Activated CD4-positive, alpha-beta T cell treated with anti-CD3 and anti-CD28 coated beads for 36 hours (primary cell): ENCODE data around the gene ZBTB7B. TPM values are rescaled to one million over a fixed set of nuclear protein-coding genes. Genes with fewer than 3 reads are reported as not detected.

Source experiments
- ATAC-seq: fragments of 200-7000 bp; cut with Tn5 transposase; one replicate; pipeline ENCODE4 v1.10.0; 2021; ENCODE audit warnings: mild to moderate bottlenecking, moderate library complexity
- CTCF ChIA-PET: fragments of 350-600 bp; sonication (Branson Sonifier 250); formaldehyde crosslinking; loops from one replicate; lab custom pipeline; 2021; ENCODE audit warnings: antibody characterized with exemption; lab: Charles Lee
- POLR2A ChIA-PET: fragments of 350-600 bp; sonication (Branson Sonifier 250); formaldehyde crosslinking; loops from one replicate; lab custom pipeline; 2021; ENCODE audit warnings: antibody characterized with exemption, inconsistent platforms; lab: Charles Lee
- DNase-seq: peaks from one replicate; pipeline ENCODE4 v3.0.0-alpha.2; 2020
- H3K27ac Mint-ChIP-seq: one replicate; pipeline ENCODE4 v1.8.0; 2021; ENCODE audit warnings: mixed read lengths
- H3K27me3 Mint-ChIP-seq: one replicate; pipeline ENCODE4 v1.8.0; 2021; ENCODE audit warnings: mixed read lengths
- H3K36me3 Mint-ChIP-seq: one replicate; pipeline ENCODE4 v1.8.0; 2021; ENCODE audit warnings: low read depth, mixed read lengths
- H3K4me1 Mint-ChIP-seq: one replicate; pipeline ENCODE4 v1.8.0; 2021; ENCODE audit warnings: mixed read lengths
- H3K4me3 Mint-ChIP-seq: one replicate; pipeline ENCODE4 v1.8.0; 2021; ENCODE audit warnings: mild to moderate bottlenecking, moderate library complexity, mixed read lengths
- H3K9me3 Mint-ChIP-seq: one replicate; pipeline ENCODE4 v1.8.0; 2021; ENCODE audit warnings: low read depth, mixed read lengths
- intact Hi-C, 2 experiments: fragments of 100-400 bp; cut with DNase I in 1 of 2; cut with micrococcal nuclease in 1 of 2; formaldehyde crosslinking; loops; one replicate each; pipeline versions ENCODE4 v1.14.2 to v1.15.1; 2022 to 2024; cut with DNase I, micrococcal nuclease
- total RNA-seq, 2 experiments: library from RNA; stranded (reverse); gene quantifications; one replicate each; pipeline ENCODE4 v1.2.3, GENCODE V29; 2021

ZBTB7B gene
- total RNA-seq, 2 experiments from 2014 or later, result 94.0 to 105 TPM

DNA sequence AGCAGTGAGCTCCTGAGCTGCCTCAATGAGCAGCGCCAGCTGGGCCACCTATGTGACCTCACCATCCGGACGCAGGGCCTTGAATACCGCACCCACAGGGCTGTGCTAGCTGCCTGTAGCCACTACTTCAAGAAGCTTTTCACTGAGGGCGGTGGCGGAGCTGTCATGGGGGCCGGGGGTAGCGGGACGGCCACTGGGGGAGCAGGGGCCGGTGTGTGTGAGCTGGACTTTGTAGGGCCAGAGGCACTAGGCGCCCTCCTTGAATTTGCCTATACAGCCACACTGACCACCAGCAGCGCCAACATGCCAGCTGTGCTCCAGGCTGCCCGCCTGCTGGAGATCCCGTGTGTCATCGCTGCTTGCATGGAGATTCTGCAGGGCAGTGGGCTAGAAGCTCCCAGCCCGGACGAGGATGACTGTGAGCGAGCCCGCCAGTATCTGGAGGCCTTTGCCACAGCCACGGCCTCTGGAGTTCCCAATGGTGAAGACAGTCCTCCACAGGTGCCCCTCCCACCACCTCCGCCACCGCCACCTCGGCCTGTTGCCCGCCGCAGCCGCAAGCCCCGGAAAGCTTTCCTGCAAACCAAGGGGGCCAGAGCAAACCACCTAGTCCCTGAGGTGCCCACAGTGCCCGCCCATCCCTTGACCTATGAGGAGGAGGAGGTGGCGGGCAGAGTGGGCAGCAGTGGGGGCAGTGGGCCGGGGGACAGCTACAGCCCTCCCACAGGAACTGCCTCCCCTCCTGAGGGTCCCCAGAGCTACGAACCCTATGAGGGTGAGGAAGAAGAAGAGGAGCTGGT lies 12.3 kb downstream of the ZBTB7B start:
- Mint-ChIP-seq H3K4me1 (peaks cover 76% of the 10 kb centered on the region), H3K36me3 (peaks cover 64% of the 10 kb centered on the region), H3K4me3 (no peak overlapping the region), H3K27me3 (no peaks in the 10 kb centered on the region), H3K27ac (no peak overlapping the region), H3K9me3 (no peaks in the 10 kb centered on the region)
- no peak for ATAC-seq
- intact Hi-C loops, result loop anchor here in 1 of 2 experiments (5.0 kb wide), 1 partner anchor 37 kb away; the partner anchor contains the start of gene ADAM15
- POLR2A ChIA-PET, result interaction anchor here (0.8 to 1.0 kb wide), 2 partner anchors 11 to 179 kb away, joined by 3 read pairs; no protein-coding TSS in a partner anchor
- DNase-seq, result no peak
- CTCF ChIA-PET, result interaction anchor here (0.8 to 6.1 kb wide), 11 partner anchors 8 to 680 kb away, joined by 3 to 86 read pairs (median 4); partner anchors contain the start of genes ADAM15, FLAD1, PBXIP1 and ZBTB7B

DNA sequence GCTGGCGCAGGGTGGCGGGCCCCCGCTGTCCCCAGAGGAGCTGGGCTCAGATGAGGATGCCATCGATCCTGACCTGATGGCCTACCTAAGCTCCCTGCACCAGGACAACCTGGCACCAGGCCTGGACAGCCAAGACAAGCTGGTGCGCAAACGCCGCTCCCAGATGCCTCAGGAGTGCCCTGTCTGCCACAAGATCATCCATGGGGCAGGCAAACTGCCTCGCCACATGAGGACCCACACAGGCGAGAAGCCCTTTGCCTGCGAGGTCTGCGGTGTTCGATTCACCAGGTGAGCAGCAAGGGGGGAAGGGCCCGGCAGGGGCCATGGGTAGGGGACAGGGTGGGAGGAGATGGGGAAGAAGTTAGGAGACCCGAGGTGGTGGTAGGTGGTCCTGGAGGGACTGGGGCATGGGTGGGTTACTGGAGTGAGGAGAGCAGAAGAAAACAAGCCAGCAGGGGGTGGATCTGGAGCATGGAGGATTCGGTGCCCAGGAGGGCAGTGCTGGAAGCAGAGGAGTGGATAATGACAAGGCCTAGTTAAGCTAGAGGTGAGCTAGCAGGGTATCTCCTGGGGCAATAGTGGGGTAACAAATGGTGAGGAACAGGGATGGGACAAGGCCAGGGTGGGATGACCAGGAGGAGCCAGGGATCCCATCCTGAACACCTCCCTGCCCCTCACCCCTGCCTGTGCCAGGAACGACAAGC lies 13.1 kb downstream of the ZBTB7B start:
- POLR2A ChIA-PET, result interaction anchor here (0.8 to 1.6 kb wide), 2 partner anchors 9 to 11 kb away, joined by 3 to 7 read pairs; no protein-coding TSS in a partner anchor
- H3K4me3 Mint-ChIP-seq, result peak overlapping the region; percentile 53
- intact Hi-C loops, result loop anchor here in 1 of 2 experiments (2.0 to 5.0 kb wide), 2 partner anchors 37 to 41 kb away; partner anchors contain the start of genes ADAM15 and CKS1B

DNA sequence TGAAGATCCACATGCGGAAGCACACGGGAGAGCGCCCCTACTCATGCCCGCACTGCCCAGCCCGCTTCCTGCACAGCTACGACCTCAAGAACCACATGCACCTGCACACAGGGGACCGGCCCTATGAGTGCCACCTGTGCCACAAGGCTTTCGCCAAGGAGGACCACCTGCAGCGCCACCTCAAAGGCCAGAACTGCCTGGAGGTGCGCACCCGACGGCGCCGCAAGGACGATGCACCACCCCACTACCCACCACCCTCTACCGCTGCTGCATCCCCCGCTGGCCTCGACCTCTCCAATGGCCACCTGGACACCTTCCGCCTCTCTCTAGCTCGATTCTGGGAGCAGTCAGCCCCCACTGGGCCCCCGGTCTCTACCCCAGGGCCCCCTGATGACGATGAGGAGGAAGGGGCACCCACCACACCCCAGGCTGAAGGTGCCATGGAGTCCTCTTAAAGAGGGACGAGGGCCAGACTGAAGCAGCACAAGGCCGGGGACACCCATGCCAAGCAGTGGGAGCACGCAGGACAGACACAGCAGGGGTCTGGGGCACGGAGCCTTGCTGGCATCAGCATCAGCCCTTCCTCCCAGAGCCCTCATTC lies 13.7 kb downstream of the ZBTB7B start:
- ATAC-seq (no peak), DNase-seq (peak; percentile 53)
- peak overlapping the region; percentile 53 for H3K4me3 Mint-ChIP-seq
- no peaks in the 10 kb centered on the region for H3K9me3 Mint-ChIP-seq
- H3K27ac Mint-ChIP-seq, result peak overlapping the region; percentile 66
- peaks cover 75% of the 10 kb centered on the region for H3K4me1 Mint-ChIP-seq
- H3K36me3 Mint-ChIP-seq, result peaks cover 53% of the 10 kb centered on the region
- intact Hi-C loops, result loop anchor here in 1 of 2 experiments (2.0 to 5.0 kb wide), 2 partner anchors 36 to 42 kb away; partner anchors contain the start of genes ADAM15 and CKS1B
- ChIA-PET CTCF (interaction anchor here (0.7 to 6.1 kb wide), 23 partner anchors 9 to 457 kb away, joined by 3 to 86 read pairs (median 5); partner anchors contain the start of genes ADAM15, FLAD1, PBXIP1 and ZBTB7B), POLR2A (interaction anchor here (0.5 to 1.6 kb wide), 3 partner anchors 10 to 256 kb away, joined by 5 to 10 read pairs (median 7); no protein-coding TSS in a partner anchor)
- no peaks in the 10 kb centered on the region for H3K27me3 Mint-ChIP-seq

More for the DNA sequence above, 13.1 kb downstream of the ZBTB7B start:
- Mint-ChIP-seq H3K27ac (peak overlapping the region; percentile 66), H3K36me3 (peaks cover 58% of the 10 kb centered on the region), H3K9me3 (no peaks in the 10 kb centered on the region), H3K4me1 (peaks cover 79% of the 10 kb centered on the region), H3K27me3 (no peaks in the 10 kb centered on the region)
- CTCF ChIA-PET, result interaction anchor here (0.9 to 6.1 kb wide), 17 partner anchors 8 to 93 kb away, joined by 3 to 86 read pairs (median 4); partner anchors contain the start of genes ADAM15, FLAD1, PBXIP1 and ZBTB7B
- ATAC-seq, result no peak
- DNase-seq, result peak; percentile 34

DNA sequence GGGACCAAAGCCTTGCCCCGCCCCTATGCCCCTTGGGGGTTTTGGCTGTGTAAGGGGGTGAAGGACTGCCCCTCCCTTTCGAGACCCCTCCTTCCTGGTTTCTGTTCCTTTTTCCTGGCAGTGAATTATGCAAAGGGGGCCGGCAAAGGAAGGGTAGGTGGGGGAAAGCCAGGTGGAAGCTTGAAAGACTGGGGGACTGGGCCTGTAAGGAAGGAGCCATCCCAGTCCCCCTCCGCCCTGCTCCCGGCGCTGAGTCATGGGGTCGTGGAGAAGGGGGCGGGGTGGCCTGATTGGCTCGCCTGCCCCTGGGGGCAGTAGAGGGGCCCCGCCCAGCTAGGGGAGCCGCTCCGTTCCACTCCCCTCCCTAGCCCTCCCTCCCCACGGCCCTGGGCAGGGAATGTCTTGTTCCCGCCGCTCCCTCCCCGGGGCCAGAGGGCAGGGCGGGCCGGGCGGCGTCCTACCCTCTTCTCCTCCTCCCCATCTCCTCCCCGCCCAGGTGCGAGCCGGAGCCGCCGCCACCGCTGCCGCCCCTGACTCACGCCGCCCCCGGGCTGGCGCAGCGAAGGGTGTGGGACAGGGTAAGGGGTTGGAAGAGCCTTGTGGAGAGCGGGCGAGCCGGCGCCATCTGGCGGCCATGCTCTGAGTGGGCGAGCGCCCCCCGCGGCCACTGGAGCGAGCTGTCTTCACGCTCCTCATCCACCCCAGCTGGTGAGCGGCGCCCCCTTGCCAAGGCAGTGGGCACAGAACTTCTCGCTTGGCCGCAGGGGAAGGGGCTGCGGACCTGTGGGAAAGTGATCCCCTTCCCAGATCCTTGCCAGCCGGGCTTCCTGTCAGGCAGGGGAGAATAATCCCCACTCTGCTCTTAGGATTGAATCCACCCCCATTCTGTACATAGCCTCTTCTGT lies 14.7 kb downstream of the ZBTB7B start:
- Mint-ChIP-seq H3K36me3 (peaks cover 51% of the 10 kb centered on the region), H3K27me3 (no peaks in the 10 kb centered on the region), H3K9me3 (no peaks in the 10 kb centered on the region), H3K4me3 (peak overlapping the region; percentile 53), H3K4me1 (peaks cover 69% of the 10 kb centered on the region), H3K27ac (peak overlapping the region; percentile 69)
- ATAC-seq (peak; percentile 87), DNase-seq (peak; percentile 97)
- CTCF ChIA-PET, result interaction anchor here (0.5 to 6.1 kb wide), 33 partner anchors 10 to 458 kb away, joined by 3 to 86 read pairs (median 4); partner anchors contain the start of genes ADAM15, DCST1, DCST2 and FLAD1
- POLR2A ChIA-PET, result interaction anchor here (0.5 to 1.6 kb wide), 7 partner anchors 11 to 255 kb away, joined by 3 to 10 read pairs (median 5); partner anchors contain the start of gene FLAD1
- intact Hi-C loops, result loop anchor here (1.0 to 5.0 kb wide), 12 partner anchors 8 to 81 kb away; partner anchors contain the start of genes ADAM15 (in 2 of the 2), CKS1B (in 2 of the 2), PYGO2 (in 2 of the 2) and FLAD1 (in 1 of the 2)

DNA sequence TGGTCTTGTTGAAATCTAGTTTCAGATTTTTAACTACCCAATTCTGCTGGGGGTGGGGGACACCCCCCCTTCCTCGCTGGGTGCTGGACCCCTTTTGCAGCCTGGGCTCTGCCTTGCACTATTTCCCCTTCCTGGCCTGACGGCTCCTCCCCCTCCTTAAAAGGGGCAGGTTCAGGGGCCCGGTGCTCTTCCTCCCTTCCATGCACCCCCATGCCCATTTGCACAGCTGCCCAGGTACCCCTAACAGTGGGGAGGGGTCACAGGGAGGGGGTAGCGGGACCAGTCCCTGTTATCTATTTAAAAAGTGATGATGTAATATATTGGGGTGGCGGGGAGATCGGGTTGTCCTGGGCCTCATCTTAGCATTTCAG lies 15.3 kb downstream of the ZBTB7B start:
- H3K27ac Mint-ChIP-seq, result peak overlapping the region; percentile 69
- no peaks in the 10 kb centered on the region for H3K27me3 Mint-ChIP-seq
- intact Hi-C loops, result loop anchor here (1.0 to 5.0 kb wide), 12 partner anchors 9 to 82 kb away; partner anchors contain the start of genes ADAM15 (in 2 of the 2), CKS1B (in 2 of the 2), PYGO2 (in 2 of the 2) and FLAD1 (in 1 of the 2)
- H3K9me3 Mint-ChIP-seq, result no peaks in the 10 kb centered on the region
- H3K36me3 Mint-ChIP-seq, result peaks cover 44% of the 10 kb centered on the region
- H3K4me1 Mint-ChIP-seq, result peaks cover 63% of the 10 kb centered on the region
- peak overlapping the region; percentile 53 for H3K4me3 Mint-ChIP-seq
- ChIA-PET CTCF (interaction anchor here (0.5 to 6.1 kb wide), 22 partner anchors 10 to 458 kb away, joined by 3 to 86 read pairs (median 4); partner anchors contain the start of genes DCST1, DCST2, FLAD1 and PBXIP1), POLR2A (interaction anchor here (0.6 to 1.0 kb wide), 2 partner anchors 19 to 35 kb away, joined by 3 to 7 read pairs; partner anchors contain the start of gene FLAD1)
- ATAC-seq (peak; percentile 2), DNase-seq (peak; percentile 30)

DNA sequence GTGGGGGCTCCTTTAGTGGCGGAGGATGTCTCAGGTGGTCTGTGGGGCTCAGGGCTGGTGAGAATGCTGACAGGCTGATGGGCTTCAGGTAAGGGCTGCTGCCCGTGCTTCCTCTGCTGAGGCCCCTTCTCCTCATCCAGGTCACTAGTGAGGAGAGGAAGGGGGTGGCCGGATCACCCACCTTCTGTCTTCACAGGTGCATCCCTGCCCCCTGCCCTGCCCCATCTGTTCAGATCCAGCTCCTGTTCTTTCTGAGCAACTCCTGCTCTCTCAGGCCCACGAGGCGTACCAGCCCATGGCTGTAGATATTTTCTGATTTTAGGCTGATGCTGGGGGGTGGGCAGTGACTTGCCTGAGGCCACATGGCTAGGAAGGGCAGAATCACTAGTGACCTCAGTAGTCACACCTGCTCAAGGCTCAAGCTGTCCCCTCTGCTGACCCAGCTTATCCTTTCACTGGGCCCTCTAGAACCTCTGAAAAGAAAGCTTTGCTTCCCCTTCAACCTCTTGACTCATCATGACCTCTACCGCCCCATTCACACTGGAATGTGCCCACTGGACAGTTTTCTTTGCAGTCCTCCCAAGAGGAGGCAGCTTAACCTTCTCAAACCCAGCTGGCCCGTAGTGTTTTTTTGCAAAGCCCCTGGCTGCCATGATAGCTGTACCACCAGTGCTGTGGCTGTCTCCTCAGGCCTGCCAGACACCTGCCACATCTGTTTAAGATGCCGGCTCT lies 16.2 kb downstream of the ZBTB7B start:
- intact Hi-C loops, result loop anchor here in 1 of 2 experiments (5.0 kb wide), 1 partner anchor 34 kb away; the partner anchor contains the start of gene ADAM15
- H3K27me3 Mint-ChIP-seq, result no peaks in the 10 kb centered on the region
- H3K27ac Mint-ChIP-seq, result peak overlapping the region; percentile 47
- ChIA-PET POLR2A (interaction anchor here (0.8 kb wide), 1 partner anchor 389 kb away, joined by 4 read pairs; no protein-coding TSS in a partner anchor), CTCF (interaction anchor here (0.6 to 3.9 kb wide), 12 partner anchors 11 to 459 kb away, joined by 3 to 28 read pairs (median 4); partner anchors contain the start of genes FLAD1, KRTCAP2 and PBXIP1)
- peaks cover 55% of the 10 kb centered on the region for H3K4me1 Mint-ChIP-seq
- H3K4me3 Mint-ChIP-seq, result no peak overlapping the region
- DNase-seq (no peak), ATAC-seq (no peak)
- H3K9me3 Mint-ChIP-seq, result no peaks in the 10 kb centered on the region
- peaks cover 39% of the 10 kb centered on the region for H3K36me3 Mint-ChIP-seq

DNA sequence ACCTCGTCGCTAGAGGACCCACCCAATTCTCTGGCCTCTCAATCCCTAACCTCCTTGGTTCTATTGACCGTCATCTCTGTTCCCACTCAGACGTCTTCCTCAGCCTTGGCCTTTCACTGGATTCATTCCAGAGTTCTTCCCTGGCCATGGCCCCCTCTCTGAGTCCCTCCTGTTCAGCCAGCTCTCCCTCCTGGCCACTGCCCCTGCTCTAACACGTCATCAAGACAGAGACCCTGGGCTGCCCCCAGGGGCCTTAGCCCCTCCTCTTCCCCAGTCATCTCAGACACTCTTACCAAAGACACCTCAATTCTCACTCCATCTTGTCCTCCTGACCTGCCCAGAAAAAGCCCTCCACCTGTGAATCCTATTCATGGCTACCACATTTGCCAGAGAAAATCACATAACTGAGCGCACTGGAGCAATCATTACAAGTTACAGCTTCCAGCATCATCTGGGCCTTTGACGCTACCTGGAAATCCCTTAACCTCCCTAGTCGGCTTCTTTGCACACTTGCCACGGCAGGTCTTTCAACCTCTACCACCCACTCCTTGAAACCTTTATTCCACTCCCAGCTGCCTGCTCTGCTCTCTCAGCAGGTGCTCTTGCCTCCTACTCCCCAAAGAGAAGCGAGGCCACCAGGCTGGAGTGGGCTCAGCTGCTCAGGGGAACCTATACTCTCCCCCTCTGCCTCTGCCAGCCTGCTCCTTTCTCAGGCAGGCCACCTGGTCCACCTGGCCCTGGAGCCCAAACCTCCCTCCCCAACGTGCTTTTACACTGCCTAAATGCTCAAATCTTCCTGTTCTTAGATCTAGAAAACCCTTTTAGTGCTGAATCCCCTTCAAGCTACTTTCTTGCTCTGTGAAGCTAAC lies 17.0 kb downstream of the ZBTB7B start:
- H3K27ac Mint-ChIP-seq, result peak overlapping the region; percentile 58
- peaks cover 49% of the 10 kb centered on the region for H3K4me1 Mint-ChIP-seq
- CTCF ChIA-PET, result interaction anchor here (0.6 to 1.8 kb wide), 18 partner anchors 11 to 460 kb away, joined by 3 to 9 read pairs (median 4); partner anchors contain the start of genes EFNA4 and KRTCAP2
- no peaks in the 10 kb centered on the region for H3K27me3 Mint-ChIP-seq
- no peak for ATAC-seq
- peaks cover 33% of the 10 kb centered on the region for H3K36me3 Mint-ChIP-seq
- H3K9me3 Mint-ChIP-seq, result no peaks in the 10 kb centered on the region
- POLR2A ChIA-PET, result interaction anchor here (0.8 kb wide), 1 partner anchor 390 kb away, joined by 4 read pairs; no protein-coding TSS in a partner anchor
- H3K4me3 Mint-ChIP-seq, result no peak overlapping the region
- intact Hi-C loops, result loop anchor here in 1 of 2 experiments (5.0 kb wide), 1 partner anchor 33 kb away; the partner anchor contains the start of gene ADAM15
- DNase-seq, result no peak
